Measurements from ENCODE around the gene DCDC2C. TPM values are rescaled to one million over a fixed set of nuclear protein-coding genes. Genes with fewer than 3 reads are reported as not detected.

Gene DCDC2C
- total RNA-seq, 1 experiment from 2014 or later: 0.43 TPM

- BruUV-seq (replicated peaks): no TSS peak
- intact Hi-C loops (cut with micrococcal nuclease; ENCODE audit: unreplicated experiment): no loop called here
- TF ChIP-seq EZH2 (IDR thresholded peaks at IDR 0.05; ENCODE audit: borderline replicate concordance, low read depth, low read length, poor library complexity, severe bottlenecking) (no peak), CTCF (conservative IDR thresholded peaks at IDR 0.05; ENCODE audit: low read depth, low read length) (no peak)
- Histone ChIP-seq H3K4me1 (ENCODE audit: insufficient read depth, low read length, poor library complexity, severe bottlenecking) (no peaks in the 10 kb centered on the region), H3K27ac (ENCODE audit: low read depth, low read length, poor library complexity, severe bottlenecking) (no peak overlapping the region), H3K9me3 (ENCODE audit: low read depth, low read length, poor library complexity, severe bottlenecking) (no peaks in the 10 kb centered on the region), H3K27me3 (replicated peaks; ENCODE audit: insufficient read depth, low read depth, low read length, poor library complexity) (no peaks in the 10 kb centered on the region), H3K36me3 (ENCODE audit: insufficient read depth, low read length, poor library complexity, severe bottlenecking) (no peaks in the 10 kb centered on the region), H3K4me3 (ENCODE audit: low read depth, low read length, poor library complexity, severe bottlenecking) (no peak overlapping the region)
- ChIA-PET POLR2A (ENCODE audit: low non-redundant PET) (no interaction called here), CTCF (no interaction called here)
- DNase-seq (ENCODE audit: low spot score): no peak
These were observed 25.9 kb upstream of the DCDC2C start for GRCh38 chr2:3677436-3677835.

GRCh38 chr2:3678212-3678611 lies 25.2 kb upstream of the DCDC2C start:
- TF ChIP-seq CTCF (conservative IDR thresholded peaks at IDR 0.05; ENCODE audit: low read depth, low read length): no peak
- no peak for TF ChIP-seq EZH2 (IDR thresholded peaks at IDR 0.05; ENCODE audit: borderline replicate concordance, low read depth, low read length, poor library complexity, severe bottlenecking)
- H3K27ac ChIP-seq (ENCODE audit: low read depth, low read length, poor library complexity, severe bottlenecking): no peak overlapping the region
- no peak for DNase-seq (ENCODE audit: low spot score)
- intact Hi-C loops (cut with micrococcal nuclease; ENCODE audit: unreplicated experiment): no loop called here
- no peak overlapping the region for H3K4me3 ChIP-seq (ENCODE audit: low read depth, low read length, poor library complexity, severe bottlenecking)
- POLR2A ChIA-PET (ENCODE audit: low non-redundant PET): no interaction called here
- CTCF ChIA-PET: no interaction called here
- no peaks in the 10 kb centered on the region for H3K27me3 ChIP-seq (replicated peaks; ENCODE audit: insufficient read depth, low read depth, low read length, poor library complexity)
- H3K36me3 ChIP-seq (ENCODE audit: insufficient read depth, low read length, poor library complexity, severe bottlenecking): no peaks in the 10 kb centered on the region
- no peaks in the 10 kb centered on the region for H3K4me1 ChIP-seq (ENCODE audit: insufficient read depth, low read length, poor library complexity, severe bottlenecking)
- no peaks in the 10 kb centered on the region for H3K9me3 ChIP-seq (ENCODE audit: low read depth, low read length, poor library complexity, severe bottlenecking)
- BruUV-seq (replicated peaks): no TSS peak

GRCh38 chr2:3679180-3679579 lies 24.2 kb upstream of the DCDC2C start:
- H3K27me3 ChIP-seq (replicated peaks; ENCODE audit: insufficient read depth, low read depth, low read length, poor library complexity): no peaks in the 10 kb centered on the region
- H3K4me1 ChIP-seq (ENCODE audit: insufficient read depth, low read length, poor library complexity, severe bottlenecking): no peaks in the 10 kb centered on the region
- intact Hi-C loops (cut with micrococcal nuclease; ENCODE audit: unreplicated experiment): no loop called here
- no peak overlapping the region for H3K4me3 ChIP-seq (ENCODE audit: low read depth, low read length, poor library complexity, severe bottlenecking)
- H3K27ac ChIP-seq (ENCODE audit: low read depth, low read length, poor library complexity, severe bottlenecking): no peak overlapping the region
- CTCF ChIA-PET: no interaction called here
- no peak for DNase-seq (ENCODE audit: low spot score)
- POLR2A ChIA-PET (ENCODE audit: low non-redundant PET): no interaction called here
- TF ChIP-seq CTCF (conservative IDR thresholded peaks at IDR 0.05; ENCODE audit: low read depth, low read length): no peak
- H3K9me3 ChIP-seq (ENCODE audit: low read depth, low read length, poor library complexity, severe bottlenecking): no peaks in the 10 kb centered on the region
- no TSS peak for BruUV-seq (replicated peaks)
- no peaks in the 10 kb centered on the region for H3K36me3 ChIP-seq (ENCODE audit: insufficient read depth, low read length, poor library complexity, severe bottlenecking)

All from A673 (cell line).